Measurements from ENCODE around the gene DNAJC4.

DNAJC4 gene

GRCh38 chr11:64232182-64232966 lies 2.0 kb downstream of the DNAJC4 start:
- no peak overlapping the region for H3K4me3 ChIP-seq (ENCODE audit: low read length)
- TF ChIP-seq EZH2phosphoT487 (IDR thresholded peaks at IDR 0.05; ENCODE audit: low read length) (no peak), CTCF (IDR thresholded peaks at IDR 0.05; ENCODE audit: low read length) (no peak), EZH2 (optimal IDR thresholded peaks at IDR 0.05; ENCODE audit: low read depth, low read length) (no peak)
- peaks cover 10% of the 10 kb centered on the region for H3F3A ChIP-seq (ENCODE audit: insufficient read depth, low read length)
- no peaks in the 10 kb centered on the region for H3K36me3 ChIP-seq (replicated peaks; ENCODE audit: insufficient read depth, low read length)
- peaks cover 6% of the 10 kb centered on the region for H3K4me1 ChIP-seq (ENCODE audit: low read length)
- no peak for DNase-seq
- H3K79me2 ChIP-seq (ENCODE audit: low read length) = peaks cover 20% of the 10 kb centered on the region
- no peak overlapping the region for H2AFZ ChIP-seq (ENCODE audit: low read length)
- H3K27me3 ChIP-seq (replicated peaks; ENCODE audit: insufficient read depth, low read length) = no peaks in the 10 kb centered on the region
- H3K4me2 ChIP-seq (ENCODE audit: low read depth, low read length) = no peak overlapping the region
- no peaks in the 10 kb centered on the region for H4K20me1 ChIP-seq (ENCODE audit: insufficient read depth, low read length)
- H3K27ac ChIP-seq (ENCODE audit: low read length) = no peak overlapping the region
- H3K9me2 ChIP-seq (replicated peaks; ENCODE audit: insufficient read depth, low read length) = no peaks in the 10 kb centered on the region
- H3K9me3 ChIP-seq (replicated peaks; ENCODE audit: insufficient read depth, low read length) = no peaks in the 10 kb centered on the region
- no peak overlapping the region for H3K9ac ChIP-seq (ENCODE audit: low read length)

GRCh38 chr11:64232967-64233315 lies 2.6 kb downstream of the DNAJC4 start:
- H3K27ac ChIP-seq (ENCODE audit: low read length) = no peak overlapping the region
- H3K9ac ChIP-seq (ENCODE audit: low read length) = no peak overlapping the region
- DNase-seq = no peak

GRCh38 chr11:64233913-64234586 lies 3.7 kb downstream of the DNAJC4 start, which contains the start of gene VEGFB:
VEGFB (plus strand) TSS chr11:64234584; CDS start chr11:64234834, 250 bp downstream.
- Histone ChIP-seq H3K4me2 (ENCODE audit: low read depth, low read length) (peak within 1 kb of the TSS; percentile 90), H3K27me3 (replicated peaks; ENCODE audit: insufficient read depth, low read length) (no peaks in the 10 kb centered on the region), H3K4me3 (ENCODE audit: low read length) (peak within 1 kb of the TSS; percentile 73), H3K9me3 (replicated peaks; ENCODE audit: insufficient read depth, low read length) (no peaks in the 10 kb centered on the region), H3K79me2 (ENCODE audit: low read length) (peaks cover 18% of the 10 kb centered on the region), H3K4me1 (ENCODE audit: low read length) (peaks cover 7% of the 10 kb centered on the region), H4K20me1 (ENCODE audit: insufficient read depth, low read length) (no peaks in the 10 kb centered on the region), H3K27ac (ENCODE audit: low read length) (no peak within 1 kb of the TSS), H3K9ac (ENCODE audit: low read length) (peak within 1 kb of the TSS; percentile 46; the same call in 1 of the 2 replicates), H3F3A (ENCODE audit: insufficient read depth, low read length) (peaks cover 16% of the 10 kb centered on the region), H2AFZ (ENCODE audit: low read length) (peak within 1 kb of the TSS; percentile 69), H3K9me2 (replicated peaks; ENCODE audit: insufficient read depth, low read length) (no peaks in the 10 kb centered on the region), H3K36me3 (replicated peaks; ENCODE audit: insufficient read depth, low read length) (no peaks in the 10 kb centered on the region)
- peak; percentile 63 for DNase-seq
- TF ChIP-seq EZH2 (optimal IDR thresholded peaks at IDR 0.05; ENCODE audit: low read depth, low read length) (no peak), CTCF (IDR thresholded peaks at IDR 0.05; ENCODE audit: low read length) (no peak), EZH2phosphoT487 (IDR thresholded peaks at IDR 0.05; ENCODE audit: low read length) (no peak)

More at GRCh38 chr11:64232967-64233315, 2.6 kb downstream of the DNAJC4 start:
- H3F3A ChIP-seq (ENCODE audit: insufficient read depth, low read length) = peaks cover 10% of the 10 kb centered on the region
- H3K36me3 ChIP-seq (replicated peaks; ENCODE audit: insufficient read depth, low read length) = no peaks in the 10 kb centered on the region
- H3K4me2 ChIP-seq (ENCODE audit: low read depth, low read length) = no peak overlapping the region
- no peaks in the 10 kb centered on the region for H3K9me2 ChIP-seq (replicated peaks; ENCODE audit: insufficient read depth, low read length)
- peaks cover 4% of the 10 kb centered on the region; the same call in 1 of the 2 replicates for H3K4me1 ChIP-seq (ENCODE audit: low read length)
- no peaks in the 10 kb centered on the region for H4K20me1 ChIP-seq (ENCODE audit: insufficient read depth, low read length)
- TF ChIP-seq CTCF (IDR thresholded peaks at IDR 0.05; ENCODE audit: low read length) (no peak), EZH2 (optimal IDR thresholded peaks at IDR 0.05; ENCODE audit: low read depth, low read length) (no peak), EZH2phosphoT487 (IDR thresholded peaks at IDR 0.05; ENCODE audit: low read length) (no peak)
- H3K27me3 ChIP-seq (replicated peaks; ENCODE audit: insufficient read depth, low read length) = no peaks in the 10 kb centered on the region
- no peak overlapping the region for H3K4me3 ChIP-seq (ENCODE audit: low read length)
- H3K9me3 ChIP-seq (replicated peaks; ENCODE audit: insufficient read depth, low read length) = no peaks in the 10 kb centered on the region
- no peak overlapping the region for H2AFZ ChIP-seq (ENCODE audit: low read length)
- peaks cover 18% of the 10 kb centered on the region for H3K79me2 ChIP-seq (ENCODE audit: low read length)
